ENCODE measurements around the gene ELMO1.

DNA sequence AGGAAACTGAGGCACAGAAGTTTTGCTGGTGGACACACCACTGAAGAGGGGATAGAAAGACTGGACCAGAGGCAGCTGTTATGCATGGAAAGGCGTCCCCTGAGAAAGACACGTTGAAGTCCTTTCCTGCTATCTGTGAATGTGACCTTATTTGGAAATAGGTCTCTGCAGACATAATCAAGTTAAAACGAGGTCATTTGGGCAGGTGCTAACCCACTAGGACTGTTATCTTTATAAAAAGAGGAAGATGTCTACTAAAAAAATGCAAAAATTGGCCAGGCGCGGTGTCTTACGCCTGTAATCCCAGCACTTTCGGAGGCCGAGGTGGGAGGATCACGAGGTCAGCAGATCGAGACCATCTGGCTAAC, 31.6 kb downstream of the ELMO1 start:
- TF ChIP-seq SRF (IDR thresholded peaks at IDR 0.05; ENCODE audit: low read depth) (no peak), JUND (IDR thresholded peaks at IDR 0.05) (no peak), RAD21 (IDR thresholded peaks at IDR 0.05; ENCODE audit: low read depth) (no peak), FOSL1 (IDR thresholded peaks at IDR 0.05; ENCODE audit: low read depth) (no peak), POLR2AphosphoS5 (IDR thresholded peaks at IDR 0.05; ENCODE audit: low read depth, low read length) (no peak), POLR2A (IDR thresholded peaks at IDR 0.05; ENCODE audit: borderline replicate concordance, extremely low read depth, insufficient read depth, insufficient read length) (no peak), SP1 (IDR thresholded peaks at IDR 0.05; ENCODE audit: low read depth) (no peak), EZH2phosphoT487 (IDR thresholded peaks at IDR 0.05; ENCODE audit: borderline replicate concordance) (no peak), EGR1 (IDR thresholded peaks at IDR 0.05; ENCODE audit: low read depth) (no peak)
- TF ChIP-seq, protein P1, sequence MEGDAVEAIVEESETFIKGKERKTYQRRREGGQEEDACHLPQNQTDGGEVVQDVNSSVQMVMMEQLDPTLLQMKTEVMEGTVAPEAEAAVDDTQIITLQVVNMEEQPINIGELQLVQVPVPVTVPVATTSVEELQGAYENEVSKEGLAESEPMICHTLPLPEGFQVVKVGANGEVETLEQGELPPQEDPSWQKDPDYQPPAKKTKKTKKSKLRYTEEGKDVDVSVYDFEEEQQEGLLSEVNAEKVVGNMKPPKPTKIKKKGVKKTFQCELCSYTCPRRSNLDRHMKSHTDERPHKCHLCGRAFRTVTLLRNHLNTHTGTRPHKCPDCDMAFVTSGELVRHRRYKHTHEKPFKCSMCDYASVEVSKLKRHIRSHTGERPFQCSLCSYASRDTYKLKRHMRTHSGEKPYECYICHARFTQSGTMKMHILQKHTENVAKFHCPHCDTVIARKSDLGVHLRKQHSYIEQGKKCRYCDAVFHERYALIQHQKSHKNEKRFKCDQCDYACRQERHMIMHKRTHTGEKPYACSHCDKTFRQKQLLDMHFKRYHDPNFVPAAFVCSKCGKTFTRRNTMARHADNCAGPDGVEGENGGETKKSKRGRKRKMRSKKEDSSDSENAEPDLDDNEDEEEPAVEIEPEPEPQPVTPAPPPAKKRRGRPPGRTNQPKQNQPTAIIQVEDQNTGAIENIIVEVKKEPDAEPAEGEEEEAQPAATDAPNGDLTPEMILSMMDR (IDR thresholded peaks at IDR 0.05 in 2 of 3, conservative IDR thresholded peaks at IDR 0.05 in 1 of 3; ENCODE audit: borderline replicate concordance in 1 of 3, insufficient read depth in 1 of 3, low read depth in 2 of 3, low read length in 2 of 3): no peak
